ENCODE data around the gene CNTN2. TPM values are rescaled to one million over a fixed set of nuclear protein-coding genes. Genes with fewer than 3 reads are reported as not detected.

The CNTN2 gene
- total RNA-seq, 1 experiment from 2014 or later, result not detected

GRCh38 chr1:205041001-205041715 lies 1.9 kb upstream of the CNTN2 start:
- Histone ChIP-seq H3K36me3 (ENCODE audit: control insufficient read depth, insufficient read depth, low read length) (no peaks in the 10 kb centered on the region), H3K9me3 (ENCODE audit: control insufficient read depth, insufficient read depth, low read depth, low read length) (no peaks in the 10 kb centered on the region), H3K27me3 (ENCODE audit: control insufficient read depth, insufficient read depth, low read length) (peaks cover 15% of the 10 kb centered on the region), H3K4me3 (ENCODE audit: low read depth in 2 of 2, low read length in 2 of 2) (no peak overlapping the region), H3K4me1 (ENCODE audit: control insufficient read depth, insufficient read depth, low read length) (no peaks in the 10 kb centered on the region), H3K27ac (ENCODE audit: low read length) (no peak overlapping the region)
- no peak for TF ChIP-seq REST (IDR thresholded peaks at IDR 0.05; ENCODE audit: insufficient read depth in 1 of 2, low read depth in 2 of 2, low read length in 1 of 2)
- no peak for TF ChIP-seq TCF7L2 (IDR thresholded peaks at IDR 0.05; ENCODE audit: low read depth, low read length)
- TF ChIP-seq SIN3A (IDR thresholded peaks at IDR 0.05; ENCODE audit: borderline replicate concordance, insufficient read depth, low read depth, low read length), result no peak
- no peak for TF ChIP-seq POLR2AphosphoS5 (IDR thresholded peaks at IDR 0.05; ENCODE audit: low read depth, low read length)
- TF ChIP-seq CTCF (IDR thresholded peaks at IDR 0.05), result no peak
- intact Hi-C loops (cut with micrococcal nuclease; ENCODE audit: unreplicated experiment) (no loop called here), in situ Hi-C loops (cut with HindIII; ENCODE audit: low pct_unique_long_range_greater_than_20kb, low sequenced_read_pairs) (no loop called here)
- CTCF ChIA-PET, result interaction anchor here (0.7 kb wide), 1 partner anchor 11 kb away, joined by 3 read pairs; no protein-coding TSS in a partner anchor
- POLR2A ChIA-PET, result no interaction called here
- no peak for DNase-seq (ENCODE audit: low read depth, low spot score)
- BruUV-seq (replicated peaks), result no TSS peak
- ATAC-seq, result no peak

GRCh38 chr1:205041998-205042910 lies 758 bp upstream of the CNTN2 start:
- no peak; the same call in 1 of the 2 replicates for ATAC-seq
- CTCF ChIA-PET, result no interaction called here
- peaks cover 15% of the 10 kb centered on the region for H3K27me3 ChIP-seq (ENCODE audit: control insufficient read depth, insufficient read depth, low read length)
- no peaks in the 10 kb centered on the region for H3K36me3 ChIP-seq (ENCODE audit: control insufficient read depth, insufficient read depth, low read length)
- in situ Hi-C loops (cut with HindIII; ENCODE audit: low pct_unique_long_range_greater_than_20kb, low sequenced_read_pairs), result no loop called here
- no peak for DNase-seq (ENCODE audit: low read depth, low spot score)
- no peaks in the 10 kb centered on the region for H3K9me3 ChIP-seq (ENCODE audit: control insufficient read depth, insufficient read depth, low read depth, low read length)
- TF ChIP-seq REST (IDR thresholded peaks at IDR 0.05; ENCODE audit: insufficient read depth in 1 of 2, low read depth in 2 of 2, low read length in 1 of 2), result no peak
- TF ChIP-seq CTCF (IDR thresholded peaks at IDR 0.05), result no peak
- TF ChIP-seq SIN3A (IDR thresholded peaks at IDR 0.05; ENCODE audit: borderline replicate concordance, insufficient read depth, low read depth, low read length), result no peak
- TF ChIP-seq TCF7L2 (IDR thresholded peaks at IDR 0.05; ENCODE audit: low read depth, low read length), result no peak
- TF ChIP-seq POLR2AphosphoS5 (IDR thresholded peaks at IDR 0.05; ENCODE audit: low read depth, low read length), result no peak
- no peak overlapping the region for H3K27ac ChIP-seq (ENCODE audit: low read length)
- BruUV-seq (replicated peaks), result no TSS peak
- intact Hi-C loops (cut with micrococcal nuclease; ENCODE audit: unreplicated experiment), result no loop called here
- POLR2A ChIA-PET, result no interaction called here
- no peak overlapping the region for H3K4me3 ChIP-seq (ENCODE audit: low read depth in 2 of 2, low read length in 2 of 2)
- no peaks in the 10 kb centered on the region for H3K4me1 ChIP-seq (ENCODE audit: control insufficient read depth, insufficient read depth, low read length)

Data from Panc1 (cell line).